PFSK-1 (cell line): ENCODE measurements around the gene CCR3.

Source experiments
- POLR2AphosphoS5 ChIP-seq: IDR thresholded peaks from 2 replicates; pipeline ENCODE4 v1.6.1; 2012; ENCODE audit warnings: low read depth, mild to moderate bottlenecking, control low read depth, low read length, moderate library complexity
- SIN3A ChIP-seq: IDR thresholded peaks from 2 replicates; pipeline ENCODE4 v1.6.1; 2012; ENCODE audit warnings: mild to moderate bottlenecking, low read length, moderate library complexity, borderline replicate concordance; ENCODE audit not compliant: insufficient read depth
- TAF1 ChIP-seq: IDR thresholded peaks from 2 replicates; pipeline ENCODE4 v1.6.1; 2012; ENCODE audit warnings: low read length, control low read depth, borderline replicate concordance; ENCODE audit not compliant: insufficient read depth
- TF ChIP-seq, protein P1 (sequence below), 2 experiments: IDR thresholded peaks; 2 replicates each; pipeline versions ENCODE4 v1.6.1 to v1.8.0; 2011 to 2012; ENCODE audit warnings: low read depth in 2 of 2, low read length in 2 of 2, control low read depth in 1 of 2, inconsistent platforms in 1 of 2, mild to moderate bottlenecking in 1 of 2, moderate library complexity in 1 of 2; ENCODE audit not compliant: insufficient read depth in 1 of 2

DNA sequence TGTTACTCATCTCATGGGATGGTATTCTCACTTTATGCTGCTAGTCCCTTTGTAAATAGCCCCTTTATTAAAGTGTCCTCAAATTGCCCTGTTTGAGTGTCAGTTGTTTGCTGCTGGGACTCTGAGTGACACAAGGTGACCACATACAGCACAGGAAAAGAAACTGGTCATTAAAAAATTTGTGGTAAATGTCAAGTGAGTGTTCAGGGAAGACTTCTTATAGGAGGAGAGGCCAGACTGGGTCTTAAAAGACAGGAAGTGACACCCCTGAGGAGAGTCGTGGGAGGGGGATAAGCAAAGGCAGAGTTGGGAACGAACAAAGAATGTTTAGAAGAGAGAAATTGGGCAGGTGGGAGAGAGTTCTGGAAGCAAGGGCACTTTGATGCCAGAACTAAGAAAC lies 35.2 kb downstream of the CCR3 start:
- TF ChIP-seq, protein P1, sequence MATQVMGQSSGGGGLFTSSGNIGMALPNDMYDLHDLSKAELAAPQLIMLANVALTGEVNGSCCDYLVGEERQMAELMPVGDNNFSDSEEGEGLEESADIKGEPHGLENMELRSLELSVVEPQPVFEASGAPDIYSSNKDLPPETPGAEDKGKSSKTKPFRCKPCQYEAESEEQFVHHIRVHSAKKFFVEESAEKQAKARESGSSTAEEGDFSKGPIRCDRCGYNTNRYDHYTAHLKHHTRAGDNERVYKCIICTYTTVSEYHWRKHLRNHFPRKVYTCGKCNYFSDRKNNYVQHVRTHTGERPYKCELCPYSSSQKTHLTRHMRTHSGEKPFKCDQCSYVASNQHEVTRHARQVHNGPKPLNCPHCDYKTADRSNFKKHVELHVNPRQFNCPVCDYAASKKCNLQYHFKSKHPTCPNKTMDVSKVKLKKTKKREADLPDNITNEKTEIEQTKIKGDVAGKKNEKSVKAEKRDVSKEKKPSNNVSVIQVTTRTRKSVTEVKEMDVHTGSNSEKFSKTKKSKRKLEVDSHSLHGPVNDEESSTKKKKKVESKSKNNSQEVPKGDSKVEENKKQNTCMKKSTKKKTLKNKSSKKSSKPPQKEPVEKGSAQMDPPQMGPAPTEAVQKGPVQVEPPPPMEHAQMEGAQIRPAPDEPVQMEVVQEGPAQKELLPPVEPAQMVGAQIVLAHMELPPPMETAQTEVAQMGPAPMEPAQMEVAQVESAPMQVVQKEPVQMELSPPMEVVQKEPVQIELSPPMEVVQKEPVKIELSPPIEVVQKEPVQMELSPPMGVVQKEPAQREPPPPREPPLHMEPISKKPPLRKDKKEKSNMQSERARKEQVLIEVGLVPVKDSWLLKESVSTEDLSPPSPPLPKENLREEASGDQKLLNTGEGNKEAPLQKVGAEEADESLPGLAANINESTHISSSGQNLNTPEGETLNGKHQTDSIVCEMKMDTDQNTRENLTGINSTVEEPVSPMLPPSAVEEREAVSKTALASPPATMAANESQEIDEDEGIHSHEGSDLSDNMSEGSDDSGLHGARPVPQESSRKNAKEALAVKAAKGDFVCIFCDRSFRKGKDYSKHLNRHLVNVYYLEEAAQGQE (IDR thresholded peaks at IDR 0.05; ENCODE audit: insufficient read depth in 1 of 2, low read depth in 2 of 2, low read length in 2 of 2): no peak
- TF ChIP-seq SIN3A: no peak
- no peak for TF ChIP-seq POLR2AphosphoS5
- no peak for TF ChIP-seq TAF1
